MM.1S (cell line): ENCODE data around the gene TREM1.
A peak's percentile ranks its signal among the peaks of the same experiment; 100 is the strongest.

ENCODE experiments used
- DNase-seq: peaks from one replicate; pipeline ENCODE4 v3.0.0-alpha.2; 2015
- H2AFZ ChIP-seq: fragments of 300-600 bp; sonication (generic); 2 replicates; pipeline ENCODE4 v1.6.0; 2016; ENCODE audit warnings: antibody characterized with exemption, low read length
- H3F3A ChIP-seq: fragments of 300-600 bp; sonication (generic); 2 replicates; pipeline ENCODE4 v1.6.1; 2016; ENCODE audit warnings: mild to moderate bottlenecking, antibody characterized with exemption, low read length, moderate library complexity, mixed read lengths; ENCODE audit not compliant: insufficient read depth
- H3K27ac ChIP-seq: fragments of 300-600 bp; sonication (generic); 2 replicates; pipeline ENCODE4 v1.5.1; 2016; ENCODE audit warnings: mild to moderate bottlenecking, low read length
- H3K27me3 ChIP-seq: fragments of 300-600 bp; sonication (generic); replicated peaks from 2 replicates; pipeline ENCODE4 v1.6.0; 2016; ENCODE audit warnings: low read length; ENCODE audit not compliant: insufficient read depth
- H3K36me3 ChIP-seq: fragments of 300-600 bp; sonication (generic); replicated peaks from 2 replicates; pipeline ENCODE4 v1.6.1; 2016; ENCODE audit warnings: mild to moderate bottlenecking, low read length, mixed read lengths; ENCODE audit not compliant: insufficient read depth
- H3K4me1 ChIP-seq: fragments of 300-600 bp; sonication (generic); 2 replicates; pipeline ENCODE4 v1.6.1; 2016; ENCODE audit warnings: low read length, mixed read lengths
- H3K4me2 ChIP-seq: fragments of 300-600 bp; sonication (generic); 2 replicates; pipeline ENCODE4 v1.6.0; 2016; ENCODE audit warnings: low read depth, low read length
- H3K4me3 ChIP-seq: fragments of 300-600 bp; sonication (generic); 2 replicates; pipeline ENCODE4 v1.5.1; 2016; ENCODE audit warnings: low read length, mixed read lengths
- H3K79me2 ChIP-seq: fragments of 300-600 bp; sonication (generic); 2 replicates; pipeline ENCODE4 v1.6.1; 2016; ENCODE audit warnings: mixed run types, low read length, mixed read lengths
- H3K9ac ChIP-seq: fragments of 300-600 bp; sonication (generic); 2 replicates; pipeline ENCODE4 v1.6.1; 2016; ENCODE audit warnings: low read length, mixed read lengths
- H3K9me2 ChIP-seq: fragments of 300-600 bp; sonication (generic); replicated peaks from 2 replicates; pipeline ENCODE4 v1.6.1; 2016; ENCODE audit warnings: mild to moderate bottlenecking, low read length, mixed read lengths; ENCODE audit not compliant: insufficient read depth
- H3K9me3 ChIP-seq: fragments of 300-600 bp; sonication (generic); replicated peaks from 2 replicates; pipeline ENCODE4 v1.6.1; 2016; ENCODE audit warnings: mild to moderate bottlenecking, low read length, mixed read lengths; ENCODE audit not compliant: insufficient read depth
- H4K20me1 ChIP-seq: fragments of 300-600 bp; sonication (generic); 2 replicates; pipeline ENCODE4 v1.6.1; 2016; ENCODE audit warnings: mild to moderate bottlenecking, low read length, moderate library complexity, mixed read lengths; ENCODE audit not compliant: insufficient read depth
- CTCF ChIP-seq: fragments of 300-600 bp; sonication (generic); IDR thresholded peaks from 2 replicates; pipeline ENCODE4 v1.5.1; 2016; ENCODE audit warnings: antibody characterized with exemption, low read length, mixed read lengths
- EZH2 ChIP-seq: fragments of 300-600 bp; sonication (generic); optimal IDR thresholded peaks from 2 replicates; pipeline ENCODE3; 2017; ENCODE audit warnings: low read depth, mild to moderate bottlenecking, antibody characterized with exemption, low read length, mixed read lengths
- EZH2phosphoT487 ChIP-seq: fragments of 300-600 bp; sonication (generic); IDR thresholded peaks from 2 replicates; pipeline ENCODE4 v1.6.1; 2018; ENCODE audit warnings: antibody characterized with exemption, low read length

TREM1 gene

GRCh38 chr6:41318261-41318653, 31.8 kb upstream of the TREM1 start:
- Histone ChIP-seq H3K9me2 (no peaks in the 10 kb centered on the region), H3K79me2 (no peaks in the 10 kb centered on the region), H3K9me3 (no peaks in the 10 kb centered on the region), H3K4me2 (peak overlapping the region; percentile 87), H3K36me3 (no peaks in the 10 kb centered on the region), H3K27ac (no peak overlapping the region), H3K4me1 (no peaks in the 10 kb centered on the region), H3F3A (no peaks in the 10 kb centered on the region), H4K20me1 (no peaks in the 10 kb centered on the region), H2AFZ (peak overlapping the region; percentile 65), H3K4me3 (peak overlapping the region; percentile 64), H3K9ac (peak overlapping the region; percentile 47; the same call in 1 of the 2 replicates), H3K27me3 (no peaks in the 10 kb centered on the region)
- DNase-seq = no peak
- TF ChIP-seq CTCF (no peak), EZH2 (no peak), EZH2phosphoT487 (no peak)

GRCh38 chr6:41315943-41316620, 29.6 kb upstream of the TREM1 start:
- TF ChIP-seq CTCF (no peak), EZH2 (no peak), EZH2phosphoT487 (no peak)
- Histone ChIP-seq H3K4me1 (no peaks in the 10 kb centered on the region), H3K27me3 (no peaks in the 10 kb centered on the region), H2AFZ (no peak overlapping the region), H3K9me3 (no peaks in the 10 kb centered on the region), H3K9ac (no peak overlapping the region), H3K79me2 (no peaks in the 10 kb centered on the region), H3F3A (no peaks in the 10 kb centered on the region), H3K4me3 (no peak overlapping the region), H3K4me2 (no peak overlapping the region), H3K36me3 (no peaks in the 10 kb centered on the region), H3K9me2 (no peaks in the 10 kb centered on the region), H4K20me1 (no peaks in the 10 kb centered on the region), H3K27ac (no peak overlapping the region)
- DNase-seq = no peak

GRCh38 chr6:41315203-41315602, 28.7 kb upstream of the TREM1 start:
- H3K4me3 ChIP-seq = no peak overlapping the region
- H3K9me3 ChIP-seq = no peaks in the 10 kb centered on the region
- no peaks in the 10 kb centered on the region for H3K4me1 ChIP-seq
- H3K27me3 ChIP-seq = no peaks in the 10 kb centered on the region
- no peaks in the 10 kb centered on the region for H3F3A ChIP-seq
- DNase-seq = no peak
- H3K79me2 ChIP-seq = no peaks in the 10 kb centered on the region
- no peaks in the 10 kb centered on the region for H3K9me2 ChIP-seq
- H3K4me2 ChIP-seq = no peak overlapping the region
- H2AFZ ChIP-seq = no peak overlapping the region
- H3K36me3 ChIP-seq = no peaks in the 10 kb centered on the region
- no peaks in the 10 kb centered on the region for H4K20me1 ChIP-seq
- TF ChIP-seq EZH2phosphoT487 (no peak), CTCF (no peak), EZH2 (no peak)
- H3K9ac ChIP-seq = no peak overlapping the region
- H3K27ac ChIP-seq = no peak overlapping the region
